T-cell (primary cell): Measurements from ENCODE around the gene DNAI4. TPM values are rescaled to one million over a fixed set of nuclear protein-coding genes. Genes with fewer than 3 reads are reported as not detected.

Experiments used
- ATAC-seq, 4 experiments: fragments of 200-7000 bp in 3 of 4; fragments of 150-1000 bp in 1 of 4; cut with Tn5 transposase; replicated peaks in 1 of 4; 1 replicate in 3 of 4; 2 replicates in 1 of 4; pipeline ENCODE4 v1.10.0; 2021; ENCODE audit warnings: moderate library complexity in 3 of 4, mild to moderate bottlenecking in 2 of 4, moderate number of reproducible peaks in 1 of 4
- CTCF ChIA-PET, 2 donors: fragments of 300-600 bp; sonication (Branson Sonifier 250); formaldehyde crosslinking; loops; one replicate each; lab custom pipeline; 2022; ENCODE audit warnings: antibody characterized with exemption in 2 of 2; lab: Charles Lee
- POLR2A ChIA-PET, 2 donors: fragments of 300-600 bp; sonication (Branson Sonifier 250); formaldehyde crosslinking; loops; one replicate each; lab custom pipeline; 2022; ENCODE audit warnings: antibody characterized with exemption in 2 of 2; lab: Charles Lee
- DNase-seq, 35 experiments: peaks; one replicate each; pipeline versions ENCODE4 v3.0.0 to v3.0.0-alpha.2; 2013 to 2023
- H3K27ac ChIP-seq: one replicate; pipeline ENCODE4 v1.5.1; 2013; ENCODE audit warnings: low read length
- H3K27me3 ChIP-seq, 2 experiments: replicated peaks in 1 of 2; 1 replicate in 1 of 2; 2 replicates in 1 of 2; pipeline versions ENCODE4 v1.6.1 to v1.7.0; 2013; ENCODE audit warnings: low read length in 1 of 2, mixed read lengths in 1 of 2; ENCODE audit not compliant: control insufficient read depth in 2 of 2, insufficient read depth in 2 of 2; ENCODE audit errors: extremely low read depth in 1 of 2
- H3K36me3 ChIP-seq, 2 donors: 1 replicate in 1 of 2; 2 replicates in 1 of 2; pipeline versions ENCODE4 v1.6.1 to v1.7.0; 2013; ENCODE audit warnings: low read length in 1 of 2; ENCODE audit not compliant: control insufficient read depth in 2 of 2, insufficient read depth in 1 of 2; ENCODE audit errors: extremely low read depth in 1 of 2
- H3K4me1 ChIP-seq, 2 experiments: 1 replicate in 1 of 2; 2 replicates in 1 of 2; pipeline versions ENCODE4 v1.6.1 to v1.7.0; 2013; ENCODE audit warnings: low read length in 2 of 2, mixed read lengths in 1 of 2; ENCODE audit not compliant: insufficient read depth in 2 of 2, control insufficient read depth in 1 of 2; ENCODE audit errors: extremely low read depth in 1 of 2
- H3K4me3 ChIP-seq, 2 donors: 1 replicate in 1 of 2; 2 replicates in 1 of 2; pipeline versions ENCODE4 v1.5.1 to v1.7.0; 2013; ENCODE audit warnings: mild to moderate bottlenecking in 2 of 2, low read length in 1 of 2, moderate library complexity in 1 of 2; ENCODE audit not compliant: control insufficient read depth in 1 of 2; ENCODE audit errors: extremely low read depth in 1 of 2
- H3K9me3 ChIP-seq: 2 replicates; pipeline ENCODE4 v1.7.0; 2013
- H3K27ac Mint-ChIP-seq, 2 donors: one replicate each; pipeline ENCODE4 v1.8.0; 2020 to 2021; ENCODE audit warnings: mild to moderate bottlenecking in 2 of 2, mixed read lengths in 2 of 2
- H3K27me3 Mint-ChIP-seq, 2 donors: one replicate each; pipeline ENCODE4 v1.8.0; 2021 to 2022; ENCODE audit warnings: mixed read lengths in 2 of 2
- H3K36me3 Mint-ChIP-seq: one replicate; pipeline ENCODE4 v1.8.0; 2021; ENCODE audit warnings: mixed read lengths
- H3K4me1 Mint-ChIP-seq, 3 donors: one replicate each; pipeline ENCODE4 v1.8.0; 2020 to 2022; ENCODE audit warnings: mixed read lengths in 3 of 3, mild to moderate bottlenecking in 1 of 3
- H3K4me3 Mint-ChIP-seq, 3 donors: one replicate each; pipeline ENCODE4 v1.8.0; 2020 to 2022; ENCODE audit warnings: mild to moderate bottlenecking in 3 of 3, mixed read lengths in 3 of 3, moderate library complexity in 3 of 3
- H3K9me3 Mint-ChIP-seq, 3 donors: one replicate each; pipeline ENCODE4 v1.8.0; 2020 to 2022; ENCODE audit warnings: mixed read lengths in 3 of 3
- WGBS: methylation state at CpG from one replicate; pipeline ENCODE4 v1.1.5; 2013; ENCODE audit warnings: missing lambda C conversion rate; ENCODE audit not compliant: insufficient coverage; 5-methylcytosine and 5-hydroxymethylcytosine counted together
- total RNA-seq, 35 experiments: library from RNA in 6 of 35; stranded (reverse) in 6 of 35; fragments of 120-200 nt in 1 of 35; gene quantifications; one replicate each; pipeline versions ENCODE4 v1.2.1 to v1.2.4 and lab custom pipeline; 2013 to 2026

The DNAI4 gene
- total RNA-seq, 5 donors from 2014 or later (not counting 1 experiment from before 2014, with no cell fraction given): 5.6 to 11.7 (median 7.7) TPM

DNA sequence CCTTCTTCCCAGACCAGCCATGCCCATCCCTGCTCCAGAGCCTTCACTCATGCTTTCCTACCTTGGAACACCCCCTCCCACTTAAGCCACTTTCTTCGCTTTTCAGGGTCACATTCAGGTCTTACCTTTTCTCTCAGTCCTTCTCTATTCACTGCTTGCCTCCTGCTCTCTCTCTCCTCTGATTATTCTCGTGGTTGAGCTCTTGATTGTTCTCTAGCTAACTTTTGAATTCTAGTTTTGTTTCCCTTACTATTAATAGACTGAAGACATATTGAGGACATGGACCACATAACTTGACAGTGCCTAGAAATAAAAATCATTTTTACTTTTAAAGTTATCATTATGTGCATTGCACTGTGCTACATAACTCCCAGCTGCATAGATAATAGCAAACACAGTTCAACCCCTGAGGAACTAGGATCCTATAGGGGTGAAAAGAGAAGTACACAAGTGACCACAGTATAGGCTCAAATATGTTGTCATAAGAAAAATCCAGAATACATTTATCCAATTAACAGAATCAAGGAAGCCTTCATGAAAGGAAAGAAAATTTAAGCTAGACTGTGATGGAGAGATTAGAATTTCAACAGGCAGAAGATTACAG is 145.1 kb downstream of the DNAI4 start:
- 92% methylated on average over 1 of the region's 2 CpGs for WGBS
- H3K4me3 ChIP-seq: no peak overlapping the region
- peaks cover 0 to 3% (median 0%) of the 10 kb centered on the region in 3 donors for H3K9me3 Mint-ChIP-seq
- no peaks in the 10 kb centered on the region for H3K4me1 ChIP-seq
- DNase-seq: no peak
- no peak overlapping the region for H3K4me3 Mint-ChIP-seq
- CTCF ChIA-PET: interaction anchor here (0.6 to 1.0 kb wide), 3 partner anchors 77 to 432 kb away, joined by 3 to 4 read pairs (median 3); no protein-coding TSS in a partner anchor
- H3K27me3 Mint-ChIP-seq: peaks cover 0 to 9% of the 10 kb centered on the region in 2 donors
- H3K9me3 ChIP-seq: no peaks in the 10 kb centered on the region
- POLR2A ChIA-PET: interaction anchor here in 1 of 2 donors (0.6 kb wide), 1 partner anchor 1013 kb away, joined by 3 read pairs; no protein-coding TSS in a partner anchor
- H3K4me1 Mint-ChIP-seq: no peaks in the 10 kb centered on the region
- no peaks in the 10 kb centered on the region for H3K36me3 Mint-ChIP-seq
- H3K27ac ChIP-seq: no peak overlapping the region
- no peak overlapping the region for H3K27ac Mint-ChIP-seq
- no peaks in the 10 kb centered on the region for H3K36me3 ChIP-seq
- no peaks in the 10 kb centered on the region for H3K27me3 ChIP-seq
- no peak for ATAC-seq

DNA sequence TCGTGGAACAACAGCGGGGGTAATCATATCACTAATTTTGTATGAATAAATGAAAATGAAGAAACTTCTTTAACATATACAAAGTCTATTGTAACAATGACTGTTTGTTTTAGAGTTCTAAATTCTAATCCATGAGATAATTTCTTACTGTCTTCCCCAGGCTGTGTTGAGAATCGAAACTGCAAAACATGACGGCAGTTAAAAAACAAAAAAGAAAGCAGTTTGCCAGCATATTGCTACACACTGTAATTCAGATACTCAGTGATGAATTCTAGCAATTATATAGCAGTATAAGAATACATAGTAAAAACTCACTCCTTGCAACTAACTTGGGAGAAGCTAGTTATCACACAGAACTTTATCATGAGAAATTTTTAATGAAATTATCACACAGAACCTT is 145.7 kb downstream of the DNAI4 start:
- H3K4me3 Mint-ChIP-seq: no peak overlapping the region
- no peaks in the 10 kb centered on the region for H3K9me3 ChIP-seq

DNA sequence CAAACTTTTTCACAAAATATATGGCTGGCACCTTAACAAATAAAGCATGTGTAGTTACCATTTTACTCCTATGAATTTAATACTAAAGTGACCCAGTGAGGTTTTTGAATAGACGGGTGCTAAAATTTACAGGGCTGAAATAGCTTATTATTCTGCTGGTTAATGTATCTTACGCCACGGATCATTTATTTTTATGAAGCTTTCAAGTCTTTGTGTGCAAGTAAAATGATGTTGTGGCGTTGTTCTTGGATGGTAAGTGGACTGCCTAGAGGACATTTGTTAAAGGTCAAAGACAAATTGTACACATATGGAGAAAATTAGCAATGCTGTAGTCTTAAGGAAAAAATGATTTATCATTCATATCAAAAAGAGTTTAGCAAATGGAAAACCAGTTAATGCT is 146.4 kb downstream of the DNAI4 start:
- POLR2A ChIA-PET: no interaction called here

More for the DNA sequence above, 145.7 kb downstream of the DNAI4 start:
- H3K27ac ChIP-seq: no peak overlapping the region
- no peak overlapping the region for H3K4me3 ChIP-seq
- no peaks in the 10 kb centered on the region for H3K36me3 Mint-ChIP-seq
- no peaks in the 10 kb centered on the region for H3K36me3 ChIP-seq
- ATAC-seq (no peak), DNase-seq (no peak)
- no CpG with 5 or more reads among the region's 4 CpGs for WGBS
- H3K4me1 ChIP-seq: no peaks in the 10 kb centered on the region
- CTCF ChIA-PET: interaction anchor here in 1 of 2 donors (0.6 to 0.8 kb wide), 4 partner anchors 48 to 367 kb away, joined by 3 to 4 read pairs (median 4); no protein-coding TSS in a partner anchor
- H3K9me3 Mint-ChIP-seq: peaks cover 0 to 3% (median 0%) of the 10 kb centered on the region in 3 donors
- H3K27me3 ChIP-seq: no peaks in the 10 kb centered on the region
- no peak overlapping the region for H3K27ac Mint-ChIP-seq
- peaks cover 0 to 9% of the 10 kb centered on the region in 2 donors for H3K27me3 Mint-ChIP-seq
- no peaks in the 10 kb centered on the region for H3K4me1 Mint-ChIP-seq
- POLR2A ChIA-PET: interaction anchor here in 1 of 2 donors (0.6 kb wide), 1 partner anchor 1014 kb away, joined by 3 read pairs; no protein-coding TSS in a partner anchor

DNA sequence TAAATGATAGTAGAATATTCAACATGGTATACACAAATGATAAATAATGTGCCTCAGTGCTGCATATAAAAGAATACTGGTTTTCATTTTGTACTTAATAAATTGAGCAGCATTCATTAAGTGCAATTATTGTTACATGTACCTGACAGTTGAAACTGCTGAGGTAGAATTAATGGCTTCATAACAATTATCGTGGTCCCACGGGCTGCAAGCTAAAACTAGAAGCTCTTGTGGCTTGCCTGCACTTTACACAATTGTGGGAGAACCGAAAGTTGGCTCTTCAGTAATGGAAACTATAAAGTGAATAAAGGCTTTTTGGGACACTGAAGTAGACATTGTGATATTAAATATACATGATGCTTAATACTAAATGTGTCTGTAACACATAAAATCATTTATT is 146.8 kb downstream of the DNAI4 start:
- Mint-ChIP-seq H3K4me3 (no peak overlapping the region), H3K27me3 (peaks cover 0 to 9% of the 10 kb centered on the region in 2 donors), H3K27ac (no peak overlapping the region), H3K9me3 (peaks cover 0 to 3% (median 0%) of the 10 kb centered on the region in 3 donors), H3K4me1 (no peaks in the 10 kb centered on the region), H3K36me3 (no peaks in the 10 kb centered on the region)
- Histone ChIP-seq H3K9me3 (no peaks in the 10 kb centered on the region), H3K36me3 (no peaks in the 10 kb centered on the region), H3K4me1 (no peaks in the 10 kb centered on the region), H3K27ac (no peak overlapping the region), H3K4me3 (no peak overlapping the region), H3K27me3 (no peaks in the 10 kb centered on the region)
- DNase-seq (no peak), ATAC-seq (no peak)
- WGBS: 80% methylated on average over 1 of the region's 3 CpGs
- CTCF ChIA-PET: interaction anchor here in 1 of 2 donors (0.7 kb wide), 1 partner anchor 11 kb away, joined by 3 read pairs; no protein-coding TSS in a partner anchor
- POLR2A ChIA-PET: no interaction called here

More for the DNA sequence above, 146.4 kb downstream of the DNAI4 start:
- no peaks in the 10 kb centered on the region for H3K4me1 ChIP-seq
- no peak overlapping the region for H3K27ac Mint-ChIP-seq
- ATAC-seq: no peak
- WGBS: 90% methylated on average over 3 of the region's 4 CpGs
- no peaks in the 10 kb centered on the region for H3K9me3 ChIP-seq
- H3K27ac ChIP-seq: no peak overlapping the region
- no peaks in the 10 kb centered on the region for H3K36me3 ChIP-seq
- no peak for DNase-seq
- H3K27me3 Mint-ChIP-seq: peaks cover 0 to 9% of the 10 kb centered on the region in 2 donors
- no peak overlapping the region for H3K4me3 Mint-ChIP-seq
- no peaks in the 10 kb centered on the region for H3K27me3 ChIP-seq
- H3K4me1 Mint-ChIP-seq: no peaks in the 10 kb centered on the region
- peaks cover 0 to 3% (median 0%) of the 10 kb centered on the region in 3 donors for H3K9me3 Mint-ChIP-seq
- CTCF ChIA-PET: interaction anchor here (0.6 to 0.7 kb wide), 2 partner anchors 10 to 112 kb away, joined by 3 read pairs; no protein-coding TSS in a partner anchor
- H3K36me3 Mint-ChIP-seq: no peaks in the 10 kb centered on the region
- no peak overlapping the region for H3K4me3 ChIP-seq

DNA sequence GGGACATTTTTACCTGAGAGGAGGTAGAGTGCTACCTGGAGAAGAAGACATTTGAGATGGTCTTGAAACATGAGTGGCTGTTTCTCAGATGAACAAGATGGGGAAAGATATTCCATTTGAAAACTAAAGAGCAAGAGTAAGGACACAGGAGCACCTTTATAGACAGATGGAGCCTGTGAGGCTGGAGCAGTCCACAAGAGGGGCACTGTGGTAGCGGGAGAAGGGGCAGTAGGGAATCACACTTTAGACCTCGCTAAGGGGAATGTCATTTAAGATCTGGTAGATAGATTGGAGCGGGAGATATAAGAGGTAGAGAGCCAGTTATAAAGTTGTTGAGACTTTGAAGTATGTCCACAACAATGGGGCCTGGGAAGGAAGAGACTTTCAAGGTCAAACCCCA is 149.0 kb downstream of the DNAI4 start:
- Mint-ChIP-seq H3K27ac (no peak overlapping the region), H3K27me3 (peaks cover 0 to 9% of the 10 kb centered on the region in 2 donors), H3K4me3 (no peak overlapping the region), H3K4me1 (peaks cover 5 to 6% (median 6%) of the 10 kb centered on the region in 3 donors), H3K36me3 (no peaks in the 10 kb centered on the region), H3K9me3 (peaks cover 0 to 3% (median 0%) of the 10 kb centered on the region in 3 donors)
- H3K27ac ChIP-seq: no peak overlapping the region
- no peaks in the 10 kb centered on the region for H3K27me3 ChIP-seq
- ATAC-seq (no peak), DNase-seq (no peak)
- ChIA-PET CTCF (interaction anchor here in 1 of 2 donors (1.1 kb wide), 1 partner anchor 12 kb away, joined by 3 read pairs; no protein-coding TSS in a partner anchor), POLR2A (no interaction called here)
- no peaks in the 10 kb centered on the region for H3K36me3 ChIP-seq
- H3K9me3 ChIP-seq: no peaks in the 10 kb centered on the region
- H3K4me3 ChIP-seq: no peak overlapping the region
- no peaks in the 10 kb centered on the region for H3K4me1 ChIP-seq
- 93% methylated on average over 2 of the region's 3 CpGs for WGBS

DNA sequence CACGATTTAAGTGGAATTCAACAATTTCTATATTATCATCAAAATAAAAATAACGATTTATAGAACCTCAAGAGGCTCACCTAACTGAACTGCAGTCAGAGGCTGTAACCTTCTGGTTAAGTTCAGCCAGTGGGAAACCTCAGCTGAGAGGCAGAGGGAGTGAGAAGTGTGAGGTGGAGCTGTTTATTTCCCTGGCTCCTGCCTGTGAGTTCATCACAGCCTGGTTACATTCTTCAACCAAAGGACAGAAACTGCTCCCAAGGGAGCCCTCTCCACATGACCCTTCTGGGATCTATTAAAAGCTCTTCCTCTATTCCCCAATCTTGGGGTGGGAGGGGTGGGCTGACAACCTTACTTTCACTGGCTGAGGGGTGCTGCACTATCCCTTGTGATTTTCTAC is 150.2 kb downstream of the DNAI4 start:
- H3K4me3 ChIP-seq: no peak overlapping the region
- H3K27ac Mint-ChIP-seq: no peak overlapping the region
- H3K36me3 Mint-ChIP-seq: no peaks in the 10 kb centered on the region
- DNase-seq: no peak
- POLR2A ChIA-PET: no interaction called here
- CTCF ChIA-PET: interaction anchor here in 1 of 2 donors (0.6 kb wide), 1 partner anchor 369 kb away, joined by 8 read pairs; no protein-coding TSS in a partner anchor
- no peak overlapping the region for H3K27ac ChIP-seq
- H3K4me3 Mint-ChIP-seq: no peak overlapping the region
- H3K27me3 ChIP-seq: no peaks in the 10 kb centered on the region
- H3K9me3 Mint-ChIP-seq: no peaks in the 10 kb centered on the region
- peaks cover 0 to 4% of the 10 kb centered on the region in 2 experiments for H3K4me1 ChIP-seq
- no peak for ATAC-seq
- peaks cover 18 to 19% (median 18%) of the 10 kb centered on the region in 3 donors for H3K4me1 Mint-ChIP-seq
- peaks cover 0 to 7% of the 10 kb centered on the region in 2 donors for H3K27me3 Mint-ChIP-seq
- H3K36me3 ChIP-seq: no peaks in the 10 kb centered on the region
- no CpG with 5 or more reads among the region's 2 CpGs for WGBS
- no peaks in the 10 kb centered on the region for H3K9me3 ChIP-seq
